GM12892 (cell line): ENCODE results near the gene FTH1.

Experiments used
- DNase-seq: peaks from one replicate; pipeline ENCODE4 v3.0.0; 2011; ENCODE audit not compliant: insufficient read length
- FAIRE-seq: peaks from 2 replicates; lab custom pipeline; 2011; peaks lifted over from hg19 to GRCh38; lab: Jason Lieb, UNC
- POLR2A ChIP-seq: IDR thresholded peaks from 2 replicates; pipeline ENCODE4 v1.6.1; 2011; ENCODE audit warnings: low read depth, low read length, control low read depth
- POLR2AphosphoS5 ChIP-seq: IDR thresholded peaks from 2 replicates; pipeline ENCODE4 v1.6.1; 2011; ENCODE audit warnings: low read depth, low read length, control low read depth
- TAF1 ChIP-seq: IDR thresholded peaks from 2 replicates; pipeline ENCODE4 v1.6.1; 2011; ENCODE audit warnings: low read depth, mild to moderate bottlenecking, control low read depth, low read length, borderline replicate concordance

FTH1 gene

DNA sequence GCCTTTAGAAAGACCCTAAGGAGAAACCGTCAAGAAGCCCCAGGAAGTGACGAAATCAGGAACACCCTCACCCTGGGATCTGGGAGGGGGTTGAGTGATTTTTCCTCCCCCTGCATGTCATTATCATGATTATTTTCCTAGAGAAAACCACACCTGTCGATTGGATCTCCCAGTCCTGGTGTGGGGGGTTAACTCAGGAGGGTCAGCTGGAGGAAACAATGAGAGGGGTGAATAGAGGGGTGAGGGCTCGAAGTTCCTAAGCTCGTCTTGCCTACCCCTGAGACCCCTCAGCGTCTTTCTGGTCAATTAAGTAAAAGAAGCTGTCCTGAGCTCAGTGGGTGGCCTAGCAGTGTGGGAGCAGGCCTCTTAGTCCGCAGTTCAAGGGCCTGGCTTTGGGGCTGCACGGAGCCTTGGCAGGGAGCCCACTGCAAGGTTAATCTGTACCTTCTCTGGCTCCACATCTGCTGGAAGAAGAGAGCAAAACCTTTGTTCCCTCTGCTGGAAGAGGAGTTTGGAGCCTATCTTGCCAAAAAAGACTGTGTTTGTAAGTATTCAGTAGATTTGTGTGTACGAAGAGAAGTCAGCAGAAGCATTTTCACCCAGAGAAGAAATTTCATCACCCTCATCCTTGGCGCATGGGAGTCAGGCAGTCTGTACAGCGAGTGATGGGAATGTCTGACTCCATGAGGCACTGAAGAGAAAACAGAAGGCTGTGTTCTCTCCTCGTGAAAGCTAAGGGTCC is 34.2 kb upstream of the FTH1 start:
- no peak for TF ChIP-seq POLR2A
- TF ChIP-seq TAF1, result no peak
- no peak for TF ChIP-seq POLR2AphosphoS5
- DNase-seq (no peak), FAIRE-seq (no peak)

GRCh38 chr11:62000539-62001446 is 33.4 kb upstream of the FTH1 start:
- no peak for DNase-seq
- FAIRE-seq, result no peak
- TF ChIP-seq TAF1, result no peak
- no peak for TF ChIP-seq POLR2AphosphoS5
- TF ChIP-seq POLR2A, result no peak

DNA sequence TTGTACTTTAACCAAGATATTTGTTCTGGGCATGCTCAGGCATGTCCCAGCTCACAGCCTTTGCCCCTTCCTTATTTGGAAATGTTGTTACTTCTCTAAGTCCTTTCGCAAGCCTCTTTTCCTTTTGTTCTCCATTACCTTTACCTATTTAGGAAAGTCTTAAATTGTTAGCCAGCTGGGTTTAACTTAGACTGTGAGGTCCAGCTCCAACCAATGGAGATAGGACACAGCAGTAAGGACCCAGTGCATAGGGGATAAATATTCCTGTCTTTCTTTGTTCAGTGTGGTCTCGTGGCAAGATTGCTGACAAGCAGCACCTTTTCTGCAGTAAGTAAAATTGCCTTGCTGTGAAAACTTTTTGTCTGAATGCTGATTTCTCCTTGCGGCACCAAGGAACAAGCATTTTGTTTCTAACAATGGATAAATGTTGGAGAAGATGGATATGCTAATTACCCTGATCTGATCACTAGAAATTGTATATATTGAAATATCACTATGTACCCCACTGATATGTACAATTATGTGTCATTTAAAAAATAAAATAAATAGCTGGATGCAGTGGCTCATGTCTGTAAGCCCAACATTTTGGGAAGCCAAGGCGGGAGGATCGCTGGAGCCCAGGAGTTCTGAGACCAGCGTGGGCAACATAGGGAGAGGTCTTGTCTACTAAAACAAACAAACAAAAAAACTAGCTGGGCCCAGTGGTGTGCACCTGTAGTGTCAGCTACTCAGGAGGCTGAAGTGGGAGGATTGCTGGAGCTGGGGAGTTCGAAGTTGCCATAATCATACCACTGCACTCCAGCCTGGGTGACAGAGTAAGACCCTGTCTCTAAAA is 31.9 kb upstream of the FTH1 start:
- TF ChIP-seq POLR2AphosphoS5 (no peak), POLR2A (no peak), TAF1 (no peak)
- DNase-seq (no peak), FAIRE-seq (no peak)

- TF ChIP-seq TAF1 (no peak), POLR2AphosphoS5 (no peak), POLR2A (no peak)
- no peak for DNase-seq
- no peak for FAIRE-seq
Observed at GRCh38 chr11:61996933-61997332, 29.5 kb upstream of the FTH1 start.

- TF ChIP-seq TAF1 (no peak), POLR2AphosphoS5 (no peak), POLR2A (no peak)
- DNase-seq, result no peak
- no peak for FAIRE-seq
Observed at GRCh38 chr11:61994981-61995380, 27.5 kb upstream of the FTH1 start.

DNA sequence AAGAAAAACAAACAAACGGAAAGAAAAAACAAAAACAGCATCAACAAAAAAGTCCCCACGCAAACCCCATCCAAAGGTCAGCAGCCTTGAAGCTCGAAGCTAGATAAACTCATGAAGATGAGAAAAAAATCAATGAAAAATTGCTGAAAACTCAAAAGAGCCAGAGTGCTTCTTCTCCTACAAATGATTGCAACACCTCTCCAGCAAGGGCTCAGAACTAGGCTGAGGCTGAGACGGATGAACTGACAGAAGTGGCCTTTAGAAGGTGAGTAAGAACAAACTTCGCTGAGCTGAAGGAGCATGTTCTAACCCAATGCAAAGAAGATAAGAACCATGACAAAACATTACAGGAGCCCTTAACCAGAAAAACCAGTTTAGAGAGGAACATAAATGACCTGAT is 18.4 kb upstream of the FTH1 start:
- FAIRE-seq (no peak), DNase-seq (no peak)
- TF ChIP-seq TAF1, result no peak
- TF ChIP-seq POLR2AphosphoS5, result no peak

DNA sequence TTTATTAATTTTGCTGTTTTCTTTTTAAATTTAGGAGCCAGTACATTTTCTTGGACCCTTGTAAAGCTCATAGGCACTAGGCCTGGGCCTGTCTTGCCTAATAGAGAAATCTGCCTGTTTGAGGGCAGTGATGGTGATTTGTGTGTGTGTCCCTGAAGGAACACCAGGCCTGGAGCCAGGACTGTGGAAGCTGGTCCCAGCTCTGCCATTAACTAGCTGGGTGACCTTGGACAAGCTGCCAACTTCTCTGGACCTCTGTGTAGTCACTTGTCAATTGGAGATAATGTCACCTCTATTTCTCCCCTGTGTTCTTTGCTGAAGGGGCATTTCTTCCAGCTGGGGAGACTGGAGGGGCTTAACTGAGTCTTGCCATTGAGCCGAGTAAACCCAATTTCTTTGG is 16.0 kb upstream of the FTH1 start:
- TF ChIP-seq TAF1, result no peak
- TF ChIP-seq POLR2AphosphoS5, result no peak
- no peak for TF ChIP-seq POLR2A
- no peak for FAIRE-seq
- no peak for DNase-seq

DNA sequence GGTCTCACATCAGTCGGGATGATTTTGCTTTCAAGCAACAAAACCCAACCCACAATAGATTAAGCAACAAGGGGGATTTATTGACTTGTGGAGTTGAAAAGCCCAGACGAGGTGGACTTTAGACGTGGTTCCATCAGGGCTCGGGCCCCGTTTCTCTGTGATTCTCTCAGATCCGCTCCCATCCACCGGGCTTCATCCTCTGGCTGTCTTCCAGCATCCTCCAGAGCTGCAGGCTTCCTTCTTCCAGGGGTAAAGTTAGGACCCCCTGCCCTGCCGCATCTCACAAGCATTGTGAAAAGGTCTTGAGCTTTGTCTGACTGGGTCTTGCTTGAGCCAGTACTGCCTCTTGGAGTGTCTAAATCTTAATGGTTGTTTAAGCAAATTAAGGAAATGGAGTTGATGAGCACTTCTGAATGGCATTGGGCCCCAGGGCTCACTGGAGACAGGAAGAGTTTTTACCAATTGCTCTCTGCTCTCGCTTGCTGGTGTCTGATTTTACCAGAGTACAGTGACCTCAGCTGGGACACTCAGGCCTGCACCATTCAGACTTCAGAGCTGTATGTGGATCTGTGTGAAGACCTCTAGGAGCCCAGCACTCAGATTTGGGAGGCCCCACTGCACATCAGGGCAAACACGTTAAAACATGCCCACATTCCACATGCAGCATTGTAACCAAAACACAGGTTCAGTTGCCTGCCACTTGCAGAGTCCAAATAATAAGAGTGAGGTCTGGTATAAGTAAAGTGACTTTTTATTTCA is 13.5 kb upstream of the FTH1 start:
- DNase-seq (no peak), FAIRE-seq (no peak)
- no peak for TF ChIP-seq TAF1
- TF ChIP-seq POLR2A, result no peak
- no peak for TF ChIP-seq POLR2AphosphoS5

DNA sequence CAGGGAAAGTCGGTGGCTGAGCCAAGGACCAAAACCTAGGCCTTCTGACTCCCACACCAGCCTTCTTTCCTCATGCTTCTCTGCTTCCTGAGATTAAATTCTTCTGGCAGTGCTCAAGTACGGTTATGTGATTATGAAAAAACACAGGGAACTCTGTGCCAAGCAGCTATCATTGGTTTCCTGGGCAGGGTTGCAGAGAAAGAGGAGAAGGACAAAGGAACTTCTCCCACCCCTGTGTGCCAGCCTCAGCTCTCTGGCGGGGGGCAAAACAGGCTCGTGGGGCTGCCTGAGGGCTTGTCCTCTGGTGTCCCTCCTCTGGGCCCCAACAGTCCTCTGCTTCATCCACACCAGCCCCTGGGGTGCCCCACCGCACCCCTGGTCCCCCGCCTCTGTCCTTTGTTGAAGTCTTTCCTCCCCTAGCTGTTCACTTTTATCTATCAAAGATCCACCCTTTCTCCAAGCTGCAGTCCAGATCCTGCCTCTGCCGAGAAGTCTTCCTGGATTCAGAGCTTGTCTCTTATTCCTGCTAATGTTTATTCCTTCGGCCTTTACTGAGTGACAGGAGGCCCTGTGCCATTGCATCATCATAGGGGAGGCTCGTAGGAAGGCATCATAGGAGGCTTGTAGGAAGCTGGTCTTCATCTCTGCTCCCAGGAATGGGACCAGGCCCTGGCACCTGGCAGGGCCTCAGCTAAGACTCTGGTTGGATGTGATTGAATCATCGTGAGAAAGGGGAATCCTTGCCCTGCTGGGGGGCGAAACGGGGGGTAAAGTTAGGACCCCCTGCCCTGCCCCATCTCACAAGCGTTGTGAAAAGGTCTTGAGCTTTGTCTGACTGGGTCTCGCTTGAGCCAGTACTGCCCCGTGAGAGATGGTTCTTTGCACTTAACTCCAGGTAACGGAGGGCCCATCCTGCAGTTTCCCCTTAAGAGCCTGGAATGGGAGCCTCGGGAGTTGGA is 11.5 kb upstream of the FTH1 start:
- FAIRE-seq, result no peak
- DNase-seq, result no peak
- no peak for TF ChIP-seq POLR2A
- TF ChIP-seq TAF1, result no peak
- TF ChIP-seq POLR2AphosphoS5, result no peak
